ENCODE data around the gene UST.

Gene UST

GRCh38 chr6:149056777-149057463 lies 310.1 kb downstream of the UST start:
- DNase-seq: no peak

GRCh38 chr6:149057464-149057840 lies 310.6 kb downstream of the UST start:
- DNase-seq: no peak

- no peak for DNase-seq
These were observed 312.7 kb downstream of the UST start for GRCh38 chr6:149059557-149059956.

- no peak for DNase-seq
These were observed 313.6 kb downstream of the UST start for GRCh38 chr6:149060300-149060984.

GRCh38 chr6:149060985-149061760 lies 314.3 kb downstream of the UST start:
- no peak for DNase-seq

GRCh38 chr6:149061930-149062329 lies 315.1 kb downstream of the UST start:
- DNase-seq: no peak

- DNase-seq: no peak
These were observed 316.0 kb downstream of the UST start for GRCh38 chr6:149062653-149063348.

GRCh38 chr6:149063468-149063867 lies 316.6 kb downstream of the UST start:
- no peak for DNase-seq

- no peak for DNase-seq
These were observed 317.3 kb downstream of the UST start for GRCh38 chr6:149064001-149064659.

- peak in 1 of 56 donors; percentile 9 for DNase-seq
These were observed 317.8 kb downstream of the UST start for GRCh38 chr6:149064660-149065015.

GRCh38 chr6:149065121-149065520 lies 318.3 kb downstream of the UST start:
- DNase-seq: no peak

- peak in 14 of 56 donors; percentile 10 to 63 (median 22) for DNase-seq
These were observed 319.1 kb downstream of the UST start for GRCh38 chr6:149065658-149066556.

GRCh38 chr6:149071997-149072396 lies 325.2 kb downstream of the UST start:
- DNase-seq: no peak

GRCh38 chr6:149074832-149075258 lies 328.0 kb downstream of the UST start:
- DNase-seq: no peak

GRCh38 chr6:149075616-149076354 lies 329.0 kb downstream of the UST start:
- no peak for DNase-seq

- no peak for DNase-seq
These were observed 329.5 kb downstream of the UST start for GRCh38 chr6:149076355-149076734.

- no peak for DNase-seq
These were observed 330.4 kb downstream of the UST start for GRCh38 chr6:149077208-149077607.

- DNase-seq: no peak
These were observed 331.5 kb downstream of the UST start for GRCh38 chr6:149078211-149078782.

GRCh38 chr6:149079456-149079855 lies 332.6 kb downstream of the UST start:
- no peak for DNase-seq
